Stomach (tissue), 9 donors: Measurements from ENCODE around the gene OGDH. TPM values are rescaled to one million over a fixed set of nuclear protein-coding genes. Genes with fewer than 3 reads are reported as not detected.
A peak's percentile ranks its signal among the peaks of the same experiment; 100 is the strongest.

Experiments
- DNase-seq, 2 donors: peaks; one replicate each; pipeline versions ENCODE4 v3.0.0 to v3.0.0-alpha.2; 2013 to 2019
- H3K27ac ChIP-seq, 5 donors: fragments of 200-600 bp in 4 of 5; sonication (generic) in 4 of 5; one replicate each; pipeline ENCODE4 v1.5.1; 2013 to 2019; ENCODE audit warnings: mild to moderate bottlenecking in 1 of 5, moderate library complexity in 1 of 5
- H3K27me3 ChIP-seq, 3 donors: fragments of 200-600 bp; sonication (generic); one replicate each; pipeline ENCODE4 v1.5.1; 2017 to 2019; ENCODE audit warnings: mixed run types in 1 of 3
- H3K36me3 ChIP-seq, 4 donors: fragments of 200-600 bp; sonication (generic); 1 replicate in 3 of 4; 2 replicates in 1 of 4; pipeline ENCODE4 v1.5.1; 2016 to 2019
- H3K4me1 ChIP-seq, 4 donors: fragments of 200-600 bp; sonication (generic); one replicate each; pipeline ENCODE4 v1.5.1; 2016 to 2019
- H3K4me3 ChIP-seq, 4 donors: fragments of 200-600 bp; sonication (generic) in 3 of 4; one replicate each; pipeline ENCODE4 v1.5.1; 2016 to 2019; ENCODE audit warnings: mild to moderate bottlenecking in 1 of 4
- H3K9me3 ChIP-seq, 4 donors: fragments of 200-600 bp; sonication (generic); one replicate each; pipeline ENCODE4 v1.5.1; 2016 to 2019
- EP300 ChIP-seq: sonication (generic); formaldehyde crosslinking; IDR thresholded peaks from one replicate; pipeline ENCODE4 v1.6.1; 2017; ENCODE audit warnings: antibody characterized with exemption
- POLR2A ChIP-seq, 4 donors: fragments of 450-650 bp; IDR thresholded peaks; one replicate each; pipeline ENCODE4 v1.6.1; 2016; ENCODE audit warnings: antibody characterized with exemption in 4 of 4, control low read depth in 2 of 4, mild to moderate bottlenecking in 1 of 4, moderate library complexity in 1 of 4
- POLR2AphosphoS5 ChIP-seq, 3 donors: sonication (generic); formaldehyde crosslinking; IDR thresholded peaks; one replicate each; pipeline ENCODE4 v1.6.1; 2016; ENCODE audit warnings: antibody characterized with exemption in 3 of 3
- WGBS, 5 donors: extraction: QIAGEN DNeasy Blood & Tissue Kit in 3 of 5; methylation state at CpG; one replicate each; pipeline versions ENCODE4 v1.1.5 to v1.1.7; 2013 to 2018; 5-methylcytosine and 5-hydroxymethylcytosine counted together
- intact Hi-C: fragments of 100-400 bp; cut with DNase I; formaldehyde crosslinking; loops from one replicate; pipeline ENCODE4 v1.15.1; 2023; ENCODE audit warnings: low total_unique reads
- polyA plus RNA-seq, 3 donors: library from polyadenylated mRNA; stranded (reverse); fragments of 200-250 nt; gene quantifications; one replicate each; pipeline ENCODE4 v1.2.3, GENCODE V29; 2013
- total RNA-seq, 5 donors: library from RNA; depleted of rRNA; stranded (reverse); fragments of >200 nt; gene quantifications; one replicate each; pipeline versions ENCODE4 v1.1.0 to v1.2.3, GENCODE V29; 2014 to 2016
- TF ChIP-seq, protein P1 (sequence below), 7 experiments: fragments of 450-650 bp in 4 of 7; fragments of 200-600 bp in 3 of 7; sonication (generic) in 3 of 7; IDR thresholded peaks; one replicate each; pipeline ENCODE4 v1.5.1; 2016 to 2019; ENCODE audit warnings: antibody characterized with exemption in 7 of 7, control low read depth in 2 of 7, mild to moderate bottlenecking in 1 of 7
- donor health status: healthy with polysubstance abuse.
- donor health status: Bipolar disorder and iron deficiency.
- donor health status: healthy.

The OGDH gene
- total and polyA plus RNA-seq, 8 donors = 19.8 to 92.0 (median 31.3) TPM

- WGBS, 5 donors = 91 to 100% (median 95%) methylated on average over 2 of the region's 2 CpGs
- DNase-seq = no peak
- no peaks in the 10 kb centered on the region for H3K27me3 ChIP-seq
- intact Hi-C loops = no loop called here
- TF ChIP-seq EP300 = no peak
- TF ChIP-seq, protein P1, sequence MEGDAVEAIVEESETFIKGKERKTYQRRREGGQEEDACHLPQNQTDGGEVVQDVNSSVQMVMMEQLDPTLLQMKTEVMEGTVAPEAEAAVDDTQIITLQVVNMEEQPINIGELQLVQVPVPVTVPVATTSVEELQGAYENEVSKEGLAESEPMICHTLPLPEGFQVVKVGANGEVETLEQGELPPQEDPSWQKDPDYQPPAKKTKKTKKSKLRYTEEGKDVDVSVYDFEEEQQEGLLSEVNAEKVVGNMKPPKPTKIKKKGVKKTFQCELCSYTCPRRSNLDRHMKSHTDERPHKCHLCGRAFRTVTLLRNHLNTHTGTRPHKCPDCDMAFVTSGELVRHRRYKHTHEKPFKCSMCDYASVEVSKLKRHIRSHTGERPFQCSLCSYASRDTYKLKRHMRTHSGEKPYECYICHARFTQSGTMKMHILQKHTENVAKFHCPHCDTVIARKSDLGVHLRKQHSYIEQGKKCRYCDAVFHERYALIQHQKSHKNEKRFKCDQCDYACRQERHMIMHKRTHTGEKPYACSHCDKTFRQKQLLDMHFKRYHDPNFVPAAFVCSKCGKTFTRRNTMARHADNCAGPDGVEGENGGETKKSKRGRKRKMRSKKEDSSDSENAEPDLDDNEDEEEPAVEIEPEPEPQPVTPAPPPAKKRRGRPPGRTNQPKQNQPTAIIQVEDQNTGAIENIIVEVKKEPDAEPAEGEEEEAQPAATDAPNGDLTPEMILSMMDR (IDR thresholded peaks at IDR 0.05) = no peak
- no peak for TF ChIP-seq POLR2AphosphoS5 (IDR thresholded peaks at IDR 0.05)
- no peak for TF ChIP-seq POLR2A (IDR thresholded peaks at IDR 0.05)
- no peaks in the 10 kb centered on the region for H3K9me3 ChIP-seq
- no peaks in the 10 kb centered on the region for H3K36me3 ChIP-seq
- H3K27ac ChIP-seq = peak overlapping the region; percentile 3 to 91 (median 87)
- H3K4me3 ChIP-seq = no peak overlapping the region
- H3K4me1 ChIP-seq = peaks cover 72 to 94% (median 83%) of the 10 kb centered on the region in 4 donors
Observed at GRCh38 chr7:44636926-44637325, 30.5 kb downstream of the OGDH start.

DNA sequence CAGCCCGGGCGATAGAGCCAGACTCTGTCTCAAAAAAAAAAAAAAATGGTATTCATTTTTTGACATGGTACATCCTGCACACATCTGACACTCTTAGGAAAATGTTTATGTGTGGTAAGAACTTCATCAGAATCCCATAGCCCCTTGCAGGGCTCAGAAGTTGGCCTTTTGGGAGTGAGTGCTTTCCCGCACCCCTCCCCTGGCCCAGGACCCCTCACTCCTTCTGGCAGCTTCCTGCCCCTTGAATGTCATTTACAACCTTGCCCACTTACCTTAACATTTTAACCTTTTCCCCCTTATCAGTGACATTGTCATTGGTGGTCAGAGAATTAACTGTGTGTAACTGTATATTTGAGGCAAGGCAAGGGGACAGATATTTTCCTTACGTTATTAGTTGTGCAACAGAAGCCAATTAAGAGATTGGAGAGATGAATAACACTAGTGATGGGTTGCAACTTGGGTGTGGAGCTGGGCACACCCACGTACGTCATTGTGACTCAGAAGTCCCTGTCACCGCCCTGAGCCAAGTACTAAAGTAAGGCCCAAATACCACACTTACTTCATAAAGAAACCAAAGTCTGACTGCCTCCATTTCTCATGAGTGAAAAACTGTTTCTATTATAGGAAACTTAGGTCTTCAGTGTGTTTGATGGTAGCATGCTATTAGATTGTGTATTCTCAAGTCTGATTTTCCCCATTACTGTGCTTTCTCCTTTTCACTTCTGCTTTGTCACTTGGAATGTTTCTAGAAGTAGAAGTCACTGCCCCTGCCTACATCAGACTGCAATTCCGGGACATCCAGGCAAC is 31.6 kb downstream of the OGDH start:
- TF ChIP-seq POLR2A (IDR thresholded peaks at IDR 0.05) = no peak
- peak in 2 of 3 donors; percentile 42 to 56 for TF ChIP-seq POLR2AphosphoS5 (IDR thresholded peaks at IDR 0.05)
- Histone ChIP-seq H3K4me3 (no peak overlapping the region), H3K36me3 (no peaks in the 10 kb centered on the region), H3K27ac (peak overlapping the region; percentile 78 to 91 (median 87)), H3K4me1 (peaks cover 64 to 83% (median 72%) of the 10 kb centered on the region in 4 donors), H3K27me3 (no peaks in the 10 kb centered on the region), H3K9me3 (no peaks in the 10 kb centered on the region)
- peak; percentile 62 to 85 for DNase-seq
- intact Hi-C loops = no loop called here
- 55 to 74% (median 64%) methylated on average over 8 of the region's 8 CpGs for WGBS, 5 donors

DNA sequence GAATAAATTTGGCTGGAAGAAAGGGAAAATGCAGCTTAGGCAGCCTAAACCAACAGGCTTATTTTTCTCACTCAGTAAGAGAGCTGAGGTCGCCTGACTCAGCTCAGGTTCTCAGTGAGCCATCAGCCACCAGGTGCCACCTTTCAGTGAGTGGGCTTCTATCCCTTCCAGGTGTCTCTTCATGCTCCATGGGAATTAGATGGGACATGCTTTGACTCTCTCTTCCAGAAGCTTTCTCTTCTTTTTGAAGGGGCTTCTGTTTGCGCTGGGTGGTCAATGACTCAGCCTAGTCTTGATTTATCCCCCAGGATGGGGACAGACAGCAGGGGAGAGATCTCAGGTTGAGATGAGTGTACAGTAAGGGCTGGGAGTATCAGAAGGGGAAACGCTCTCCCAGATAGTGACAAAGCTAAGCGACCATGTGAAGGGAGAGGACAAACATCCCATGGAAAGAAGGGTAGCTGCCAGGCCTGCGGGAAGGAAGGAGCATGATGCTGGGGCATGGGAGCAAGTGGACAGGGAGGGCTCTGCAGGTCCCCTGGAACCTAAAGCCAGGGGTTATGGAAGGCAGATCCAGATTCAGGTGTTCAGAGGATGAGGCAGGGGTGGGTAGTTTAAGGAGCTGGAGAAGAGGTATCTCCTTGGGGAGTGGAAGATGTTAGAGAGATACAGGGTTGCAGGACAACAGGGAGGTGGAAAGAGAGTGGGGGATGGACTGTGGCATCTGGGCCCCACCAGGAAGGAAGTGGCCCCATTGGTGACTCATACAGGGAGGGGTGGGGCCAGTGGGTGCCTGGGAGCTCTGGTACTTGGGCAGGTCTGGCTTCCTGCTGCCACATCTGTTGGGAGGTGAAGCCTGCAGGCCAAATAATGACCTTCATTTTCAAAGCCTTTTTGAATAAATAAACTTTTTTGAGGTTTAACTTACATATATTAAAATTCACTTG is 32.5 kb downstream of the OGDH start:
- TF ChIP-seq POLR2AphosphoS5 (IDR thresholded peaks at IDR 0.05) (peak in 2 of 3 donors; percentile 43 to 69), POLR2A (IDR thresholded peaks at IDR 0.05) (no peak)
- Histone ChIP-seq H3K4me3 (no peak overlapping the region), H3K9me3 (no peaks in the 10 kb centered on the region), H3K27me3 (no peaks in the 10 kb centered on the region), H3K4me1 (peaks cover 56 to 74% (median 63%) of the 10 kb centered on the region in 4 donors), H3K36me3 (no peaks in the 10 kb centered on the region), H3K27ac (peak overlapping the region; percentile 78 to 91 (median 87))
- intact Hi-C loops = no loop called here
- 69 to 83% (median 74%) methylated on average over 5 of the region's 5 CpGs for WGBS, 5 donors
- peak; percentile 77 to 89 for DNase-seq

DNA sequence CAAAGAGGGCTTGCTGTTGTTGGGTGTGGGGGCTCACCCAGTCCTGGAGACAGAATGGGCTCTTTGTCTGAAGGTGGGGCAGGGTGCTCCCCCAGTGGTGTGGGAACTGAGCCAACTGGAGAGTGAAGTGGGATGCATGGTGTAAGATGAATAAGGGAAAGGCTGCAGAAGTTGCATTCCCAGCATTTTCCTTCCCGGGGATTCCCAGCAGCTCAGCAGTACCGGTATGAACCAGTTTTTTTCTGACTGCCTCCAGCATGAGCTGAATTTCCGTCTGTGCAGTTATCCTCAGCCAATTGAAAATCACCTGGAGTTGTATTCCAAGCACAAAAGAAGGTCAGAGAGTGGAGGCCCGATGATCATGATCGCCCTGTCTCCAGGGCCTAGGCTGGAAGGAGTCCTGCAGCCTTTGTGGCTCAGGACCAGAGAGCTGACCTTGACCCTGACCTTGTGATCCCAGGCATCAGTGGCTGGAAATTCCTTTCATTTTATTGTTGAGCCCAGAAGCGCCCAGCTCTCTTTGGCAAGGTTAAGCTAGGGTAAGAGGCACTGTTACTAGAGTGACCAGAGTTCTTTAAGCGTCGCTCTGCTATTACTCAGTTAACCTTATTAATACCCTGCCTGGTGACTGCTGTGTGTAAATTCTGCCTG is 33.4 kb downstream of the OGDH start:
- 24 to 35% (median 29%) methylated on average over 8 of the region's 8 CpGs for WGBS, 5 donors
- H3K4me1 ChIP-seq = peaks cover 47 to 65% (median 54%) of the 10 kb centered on the region in 4 donors
- DNase-seq = peak in 1 of 2 donors; percentile 93

More for the DNA sequence above, 33.4 kb downstream of the OGDH start:
- H3K27ac ChIP-seq = peak overlapping the region; percentile 72 to 91 (median 87)
- TF ChIP-seq POLR2A (IDR thresholded peaks at IDR 0.05) (no peak), EP300 (no peak), POLR2AphosphoS5 (IDR thresholded peaks at IDR 0.05) (no peak)
- TF ChIP-seq, protein P1 (IDR thresholded peaks at IDR 0.05) = no peak
- no peaks in the 10 kb centered on the region for H3K27me3 ChIP-seq
- H3K9me3 ChIP-seq = no peaks in the 10 kb centered on the region
- H3K36me3 ChIP-seq = no peaks in the 10 kb centered on the region
- intact Hi-C loops = no loop called here
- H3K4me3 ChIP-seq = no peak overlapping the region
